Measurements from ENCODE around the gene GPR141.
"Not testable (repeated sequence)": the region's sequence is repeated elsewhere in the genome, so short reads cannot be mapped to it uniquely, and the experiment has no call there.

GPR141 gene

DNA sequence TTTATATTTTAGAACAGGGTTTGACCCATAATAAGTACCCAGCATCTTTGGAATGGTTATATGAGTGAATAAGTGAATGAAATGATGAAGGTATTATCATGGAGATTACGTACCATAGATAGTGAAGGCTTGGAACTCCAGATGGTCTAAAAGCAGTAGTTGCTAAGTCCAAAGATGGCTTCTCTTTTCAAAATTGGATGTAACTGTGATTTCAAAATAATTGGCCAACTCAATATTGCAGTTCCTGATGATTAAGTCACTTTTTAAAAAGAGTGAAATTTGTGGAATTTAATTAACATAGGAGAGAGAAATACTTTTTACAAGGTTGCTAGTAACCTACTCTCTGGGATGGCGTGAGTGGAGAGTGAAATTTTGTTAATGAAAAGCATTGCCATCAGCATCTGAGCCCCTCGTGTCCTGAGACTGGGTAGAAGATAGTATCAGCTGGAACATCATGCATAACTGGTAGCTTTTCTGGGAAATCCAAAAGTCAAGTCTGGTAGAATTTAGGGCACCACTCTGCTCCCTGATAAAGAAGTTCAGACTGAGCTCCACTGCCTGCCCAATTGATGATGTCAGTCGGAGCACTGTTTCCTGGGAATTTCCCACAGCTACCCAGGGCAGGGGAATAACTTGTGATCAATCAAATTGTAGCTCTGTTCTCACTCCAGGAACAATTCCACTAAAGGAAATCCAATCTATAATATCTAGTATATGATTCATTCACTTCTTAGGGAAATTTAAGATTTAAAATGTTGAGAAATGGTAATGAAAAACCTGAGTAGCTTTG, 3.2 kb downstream of the GPR141 start:
- DNase-seq (ENCODE audit: low read depth in 2 of 3, low spot score in 1 of 3), result no peak

DNA sequence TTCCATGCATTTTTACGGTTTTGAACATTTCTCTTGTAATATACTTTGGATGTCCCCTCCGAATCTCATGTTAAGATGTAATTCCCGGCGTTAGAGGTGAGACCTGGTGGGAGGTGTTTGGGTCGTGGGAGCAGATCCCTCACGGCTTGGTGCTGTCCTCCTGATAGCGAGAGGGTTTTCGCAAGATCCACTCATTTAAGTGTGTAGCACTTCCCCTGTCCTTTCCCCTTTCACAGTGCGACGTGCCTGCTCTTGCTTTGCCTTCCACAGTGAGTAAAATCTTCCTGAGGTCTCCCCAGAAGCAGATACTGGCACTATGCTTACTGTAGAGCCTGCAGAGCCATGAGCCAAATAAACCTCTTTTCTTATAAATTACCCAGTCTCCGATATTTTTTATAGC, 6.6 kb downstream of the GPR141 start:
- no peak for DNase-seq (ENCODE audit: low read depth in 2 of 3, low spot score in 1 of 3)

DNA sequence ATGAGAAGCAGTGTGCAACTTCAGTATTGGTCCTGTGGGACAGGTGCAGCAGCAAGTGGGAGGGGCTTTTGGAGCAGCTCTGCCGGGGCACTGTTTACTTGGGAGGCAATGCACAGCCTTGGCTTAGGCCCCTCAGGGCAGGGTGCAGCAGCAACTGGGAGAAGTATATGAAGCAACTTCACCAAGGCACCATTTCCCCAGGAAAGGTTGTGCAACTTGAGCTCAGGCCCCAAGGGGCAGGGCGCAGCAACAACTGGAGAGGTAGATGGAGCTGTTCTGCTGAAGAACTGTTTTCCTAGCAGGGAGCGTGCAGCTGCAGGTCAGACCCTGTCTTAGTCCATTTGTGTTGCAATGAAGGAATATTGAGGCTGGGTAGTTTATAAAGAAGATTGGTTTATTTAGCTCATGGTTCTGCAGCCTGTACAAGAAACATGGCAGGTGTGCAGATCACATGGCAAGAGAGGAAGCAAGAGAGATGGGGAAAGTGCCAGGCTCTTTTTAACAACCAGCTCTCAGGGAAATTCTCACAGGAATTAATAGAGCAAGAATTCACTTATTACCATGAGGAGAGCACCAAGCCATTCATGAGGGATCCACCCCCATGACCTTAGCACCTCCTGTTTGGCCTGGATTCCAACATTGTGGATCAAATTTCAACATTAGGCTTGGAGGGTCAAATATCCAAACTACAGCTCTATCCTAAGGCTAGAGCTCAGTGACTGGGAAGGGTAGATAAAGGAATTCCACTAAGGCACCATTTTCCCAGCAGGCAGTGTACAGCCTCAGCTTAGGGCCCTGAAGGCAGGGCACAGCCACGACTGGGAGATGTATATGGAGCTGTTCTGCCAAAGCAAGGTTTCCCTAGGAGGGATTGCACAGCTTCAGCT, 10.9 kb downstream of the GPR141 start:
- DNase-seq (ENCODE audit: low read depth in 2 of 3, low spot score in 1 of 3), result no peak

DNA sequence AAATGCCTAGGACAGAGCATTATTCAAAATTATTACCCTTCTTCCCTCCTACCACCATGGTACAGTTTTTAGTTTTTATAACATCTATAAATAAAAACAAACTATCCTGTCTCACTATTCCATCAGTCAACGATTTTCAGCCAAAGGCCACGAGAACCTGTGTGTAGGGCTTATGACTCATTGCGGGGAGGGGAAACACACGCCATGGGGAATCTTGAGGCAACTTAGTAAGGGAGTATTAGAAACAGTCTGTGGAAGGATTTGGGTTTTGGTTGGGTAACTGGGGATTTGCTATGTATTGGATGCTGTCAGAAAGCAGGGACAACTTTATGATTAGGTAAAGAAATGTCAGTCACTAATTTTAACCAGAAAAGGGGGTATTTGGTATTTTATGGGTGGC, 14.7 kb downstream of the GPR141 start:
- no peak for DNase-seq (ENCODE audit: low read depth in 2 of 3, low spot score in 1 of 3)

DNA sequence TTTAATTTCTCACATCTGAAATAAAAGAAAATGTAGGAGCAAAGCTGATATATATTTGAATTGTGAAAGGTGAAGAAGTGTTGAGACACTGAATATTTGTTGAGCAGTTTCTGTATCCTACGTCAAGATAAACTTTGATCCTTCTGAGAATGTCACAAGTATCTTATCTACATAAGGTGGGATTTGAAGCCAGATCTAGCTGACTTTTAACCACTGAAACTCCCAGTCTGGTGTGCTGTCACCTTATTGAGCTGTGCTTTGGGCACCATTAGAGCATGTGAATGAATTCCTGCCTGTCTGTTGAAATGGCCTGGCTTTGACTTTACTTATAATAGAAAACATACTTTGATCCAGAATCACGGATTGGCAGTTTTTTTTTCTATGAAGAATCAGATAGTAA, 15.2 kb downstream of the GPR141 start:
- DNase-seq (ENCODE audit: low read depth in 2 of 3, low spot score in 1 of 3), result no peak

DNA sequence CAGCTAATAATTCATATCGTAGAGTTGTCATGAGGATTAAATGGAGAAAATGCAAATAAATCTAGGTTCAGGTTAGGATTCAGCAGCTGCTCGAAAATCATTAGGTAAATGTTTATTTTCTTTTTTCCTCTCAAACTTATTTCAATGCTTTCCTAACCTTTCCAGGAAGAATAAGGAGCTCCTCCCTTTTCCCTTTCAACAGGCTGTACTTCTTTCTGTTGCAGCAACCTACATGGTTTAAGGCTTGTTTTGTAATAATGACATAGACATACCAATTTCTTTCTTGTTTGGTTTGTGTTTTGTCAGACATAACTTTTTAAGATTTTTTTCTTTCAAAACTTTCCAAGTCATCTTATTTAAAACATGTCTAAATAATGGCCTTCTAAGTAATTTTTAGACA, 18.2 kb downstream of the GPR141 start:
- DNase-seq (ENCODE audit: low read depth in 2 of 3, low spot score in 1 of 3), result no peak

DNA sequence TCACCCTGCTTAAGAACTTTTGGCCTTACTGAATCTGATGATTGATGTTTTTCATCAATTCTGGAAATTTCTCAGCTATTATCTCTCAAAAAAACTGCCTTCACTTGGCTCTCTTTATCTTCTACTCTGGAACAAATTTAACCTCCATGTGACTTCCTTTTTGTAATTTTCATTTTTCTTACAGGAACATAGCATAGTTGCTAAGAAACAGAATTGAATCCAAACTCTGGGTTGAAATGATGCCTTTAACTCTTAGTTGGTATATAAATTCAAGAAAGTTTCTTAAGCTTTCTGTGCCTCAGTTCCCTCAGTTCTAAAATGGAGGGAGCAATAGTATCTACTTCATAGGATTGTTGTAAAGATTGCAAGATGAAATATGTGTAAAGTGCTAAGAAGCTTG, 19.8 kb downstream of the GPR141 start:
- DNase-seq (ENCODE audit: low read depth in 2 of 3, low spot score in 1 of 3), result no peak

DNA sequence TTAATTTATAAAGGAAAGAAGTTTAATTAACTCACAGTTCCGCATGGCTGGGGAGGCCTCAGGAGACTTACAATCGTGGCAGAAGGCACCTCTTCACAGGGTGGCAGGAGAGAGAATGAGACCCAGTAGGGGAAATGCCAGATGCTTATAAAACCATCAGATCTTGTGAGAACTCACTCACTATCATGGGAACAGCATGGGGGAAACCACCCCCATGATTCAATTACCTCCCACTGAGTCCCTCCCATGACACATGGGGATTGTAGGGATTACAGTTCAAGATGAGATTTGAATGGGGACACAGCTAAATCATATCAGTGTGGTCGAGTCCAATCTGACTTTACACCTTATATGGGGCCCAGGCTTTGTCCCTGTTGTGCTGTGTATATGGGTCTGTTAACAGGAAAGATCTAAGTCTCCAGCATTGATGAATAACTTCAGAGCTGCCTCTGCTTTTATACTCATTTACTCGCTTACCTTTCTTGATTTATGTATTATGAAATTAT, 20.8 kb downstream of the GPR141 start:
- not testable (repeated sequence) for DNase-seq (ENCODE audit: low read depth in 2 of 3, low spot score in 1 of 3)

DNA sequence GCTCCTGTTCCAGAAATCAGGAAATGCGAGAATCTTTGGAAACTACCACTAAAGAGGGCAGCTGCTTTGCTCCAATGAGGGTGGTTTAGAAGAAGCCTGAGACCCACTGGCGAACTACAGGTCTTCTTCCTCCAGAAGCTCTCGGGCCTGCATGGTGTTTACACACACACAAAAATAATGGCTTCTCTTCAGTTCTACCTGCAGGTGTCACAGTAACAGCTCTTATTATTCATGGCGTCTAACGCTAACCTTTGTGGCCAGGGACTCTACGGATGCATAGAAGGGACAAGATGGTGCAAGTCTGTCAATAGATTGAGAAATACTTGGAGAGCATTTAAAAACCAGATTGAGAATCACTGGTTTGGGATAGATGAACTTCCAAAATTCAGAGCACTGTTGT, 22.4 kb downstream of the GPR141 start:
- no peak for DNase-seq (ENCODE audit: low read depth in 2 of 3, low spot score in 1 of 3)

DNA sequence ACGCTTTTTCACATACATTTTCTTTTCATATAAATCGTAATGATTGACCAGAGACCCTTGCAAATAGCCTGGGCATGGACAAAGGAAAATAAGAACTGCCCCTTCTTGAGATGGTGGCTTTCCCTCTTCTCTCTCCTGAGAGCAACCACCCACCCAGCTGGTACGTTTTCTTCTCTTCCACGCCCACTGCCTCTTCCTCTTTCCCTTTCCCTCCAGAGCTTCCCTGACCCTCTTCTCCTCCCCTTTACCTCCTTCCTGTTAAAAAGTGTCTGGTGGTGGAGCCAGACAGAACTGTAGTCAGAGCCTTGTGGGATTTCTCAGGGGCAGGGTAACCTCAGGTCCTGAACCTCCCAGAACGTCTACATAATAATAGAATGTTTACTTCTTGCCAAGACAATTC, 23.2 kb downstream of the GPR141 start:
- DNase-seq (ENCODE audit: low read depth in 2 of 3, low spot score in 1 of 3), result no peak

DNA sequence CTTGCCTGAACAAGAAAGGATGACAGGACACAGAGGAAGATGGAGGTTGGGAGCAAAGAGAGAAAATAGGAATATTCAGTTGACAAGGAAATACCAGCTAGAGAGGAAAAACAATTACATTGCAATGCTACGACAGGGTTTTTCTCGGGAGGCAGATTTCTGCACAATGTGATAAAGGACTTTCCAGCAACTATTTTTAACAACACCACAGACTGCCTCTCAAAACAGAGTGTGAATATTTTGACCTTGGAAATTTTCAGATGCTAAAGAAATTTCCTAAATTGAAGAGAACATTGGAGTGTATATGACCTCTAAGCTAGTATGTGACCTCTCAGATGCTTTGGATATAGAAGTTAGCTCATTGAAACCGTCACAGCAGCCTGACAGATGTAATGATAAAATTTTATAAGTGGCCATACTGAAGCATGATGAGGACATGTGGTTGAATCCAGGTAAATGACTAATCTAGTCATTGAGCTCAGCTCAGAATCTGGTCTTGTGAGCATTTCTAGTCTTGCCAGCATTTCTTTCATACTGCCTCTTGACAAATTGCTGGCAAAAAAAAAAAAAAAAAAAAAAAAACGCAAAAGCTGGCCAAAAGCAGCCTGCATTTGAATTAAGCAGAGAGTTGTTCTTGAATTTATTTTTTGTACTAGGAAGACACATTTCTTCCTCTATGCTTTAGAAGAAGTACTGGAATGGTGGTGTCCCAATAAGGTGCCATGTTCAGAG, 24.4 kb downstream of the GPR141 start:
- no peak for DNase-seq (ENCODE audit: low read depth in 2 of 3, low spot score in 1 of 3)

DNA sequence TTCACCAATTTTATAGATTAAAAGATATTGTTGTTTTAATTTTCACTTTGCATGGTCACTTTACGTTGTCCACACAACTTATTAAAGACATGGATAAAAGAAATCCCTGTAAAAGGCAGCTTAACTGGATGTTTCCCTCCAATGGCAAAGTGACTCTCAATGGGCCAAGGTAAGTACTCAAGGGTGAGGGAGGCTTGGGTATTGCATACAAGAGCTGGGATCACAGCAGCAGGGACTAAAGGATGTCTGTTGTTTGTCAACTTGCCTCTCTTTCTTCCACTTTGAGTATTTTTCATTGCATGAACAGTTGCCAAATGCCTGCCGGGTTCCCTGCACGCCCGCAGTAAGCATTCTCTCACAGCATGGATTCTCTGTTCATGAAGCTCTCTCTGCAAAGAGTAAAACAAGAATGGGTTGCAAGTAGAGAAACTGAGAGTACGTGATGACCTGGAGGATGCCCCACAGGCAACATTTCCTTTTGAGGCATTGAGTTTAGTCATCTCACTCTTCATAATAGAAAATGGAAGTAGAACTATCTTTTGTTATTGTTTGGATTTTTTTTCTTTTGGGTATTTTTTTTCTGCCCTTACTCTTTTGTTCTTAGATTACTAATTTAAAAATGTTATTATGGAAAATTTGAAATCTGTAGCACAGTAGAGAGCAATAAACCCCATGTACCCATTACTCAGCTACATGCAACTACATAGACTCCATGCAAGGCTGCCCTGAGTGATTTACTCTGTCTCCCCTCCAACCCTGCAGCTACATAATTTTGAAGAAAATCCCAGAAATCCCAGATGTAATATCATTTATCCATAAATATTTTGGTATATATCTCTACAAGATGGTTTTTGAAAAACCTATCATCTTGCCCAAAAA, 26.3 kb downstream of the GPR141 start:
- no peak for DNase-seq (ENCODE audit: low read depth in 2 of 3, low spot score in 1 of 3)

DNA sequence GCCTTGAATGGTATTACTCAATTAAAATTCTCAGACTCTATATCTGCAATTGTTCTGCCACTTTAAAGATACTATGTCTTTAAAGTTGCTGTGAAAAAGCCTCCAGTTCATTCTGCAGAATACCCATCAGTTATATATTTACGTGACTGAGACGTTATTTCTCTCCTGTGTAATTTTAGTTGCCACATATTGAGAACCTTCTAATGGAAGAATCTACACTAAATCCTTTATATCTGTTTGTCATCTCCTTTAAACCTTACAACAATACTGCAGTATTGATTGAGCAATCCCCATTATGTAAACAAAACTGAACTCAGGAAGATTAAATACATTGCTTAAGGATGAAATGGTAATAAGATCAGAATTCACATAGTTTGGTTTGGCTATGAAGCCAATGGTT, 30.0 kb downstream of the GPR141 start:
- no peak for DNase-seq (ENCODE audit: low read depth in 2 of 3, low spot score in 1 of 3)

DNA sequence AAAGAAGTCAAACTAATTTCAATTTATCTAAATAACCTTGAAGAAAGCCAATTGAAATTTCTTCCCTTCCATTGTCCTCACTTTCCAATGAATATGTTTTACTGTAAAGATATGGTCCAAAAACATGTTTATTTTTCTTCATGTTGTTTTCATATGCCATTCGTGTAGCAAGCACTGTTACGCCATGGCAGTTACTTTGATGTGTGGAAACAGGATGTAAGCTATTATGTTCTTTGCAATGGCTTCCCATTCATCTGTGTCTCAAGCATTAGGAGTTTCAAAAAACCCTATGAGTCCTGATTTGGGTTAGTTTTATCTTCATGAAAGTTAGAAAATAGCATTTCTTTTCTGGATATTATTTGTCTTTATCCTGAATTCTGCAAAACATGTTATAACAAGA, 31.0 kb downstream of the GPR141 start:
- DNase-seq (ENCODE audit: low read depth in 2 of 3, low spot score in 1 of 3), result no peak

DNA sequence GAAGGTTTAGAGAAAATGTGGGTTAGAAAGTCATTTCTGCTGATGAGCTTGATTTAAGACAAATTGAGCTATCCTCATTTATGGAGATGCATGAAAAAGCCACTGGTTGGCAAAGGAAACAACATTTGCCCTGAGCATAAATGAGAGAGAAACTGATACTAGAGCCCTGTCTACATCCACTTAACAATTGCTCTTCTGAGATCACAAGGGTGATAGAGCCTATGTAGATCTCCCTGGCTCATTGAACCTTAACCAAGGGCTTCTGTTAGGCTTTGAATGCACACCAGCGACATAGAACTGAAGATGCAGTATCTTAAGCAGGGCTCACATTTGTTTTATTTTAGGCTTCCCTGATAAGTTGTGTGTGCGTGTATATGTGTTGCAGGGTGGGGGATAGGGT, 35.0 kb downstream of the GPR141 start:
- no peak for DNase-seq (ENCODE audit: low read depth in 2 of 3, low spot score in 1 of 3)

DNA sequence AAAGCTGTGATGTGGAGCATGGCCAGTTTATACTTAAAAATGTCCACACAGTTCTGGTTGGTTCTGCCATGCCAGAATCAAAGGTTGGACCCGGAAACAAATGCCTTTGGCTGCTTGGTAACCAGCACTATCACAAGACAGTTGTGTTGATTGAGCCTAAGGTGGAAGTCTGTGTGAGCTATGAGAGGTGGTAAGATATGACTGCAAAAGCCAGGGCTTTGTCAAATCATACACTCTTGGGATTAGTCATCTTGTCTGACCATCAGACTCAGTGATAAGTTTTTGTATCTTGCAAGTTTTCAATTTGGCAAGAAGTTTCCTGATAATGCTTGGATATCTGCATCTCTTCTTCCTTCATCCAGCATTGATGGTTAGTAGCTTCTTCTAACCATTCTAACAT, 35.5 kb downstream of the GPR141 start:
- DNase-seq (ENCODE audit: low read depth in 2 of 3, low spot score in 1 of 3), result no peak

DNA sequence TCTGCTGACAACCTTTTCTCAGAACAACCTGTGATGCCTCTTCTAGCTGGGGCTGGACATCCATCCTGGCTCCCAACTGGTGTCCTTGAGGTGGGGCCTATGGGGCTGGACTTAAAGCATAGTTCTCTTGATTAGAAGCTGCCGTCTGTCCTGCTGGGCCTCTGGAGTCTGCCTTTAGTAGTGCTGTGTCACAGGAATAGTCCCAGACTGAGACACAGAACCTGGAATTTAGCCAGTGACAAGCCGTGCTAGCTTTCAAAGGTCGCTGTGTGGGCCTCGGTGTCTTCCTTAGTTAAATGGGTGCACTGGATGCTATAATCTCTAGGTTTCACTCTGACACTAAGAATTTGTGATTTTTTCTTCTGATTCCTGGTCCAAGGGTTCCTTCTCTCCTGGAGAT, 41.2 kb downstream of the GPR141 start:
- no peak for DNase-seq (ENCODE audit: low read depth in 2 of 3, low spot score in 1 of 3)

DNA sequence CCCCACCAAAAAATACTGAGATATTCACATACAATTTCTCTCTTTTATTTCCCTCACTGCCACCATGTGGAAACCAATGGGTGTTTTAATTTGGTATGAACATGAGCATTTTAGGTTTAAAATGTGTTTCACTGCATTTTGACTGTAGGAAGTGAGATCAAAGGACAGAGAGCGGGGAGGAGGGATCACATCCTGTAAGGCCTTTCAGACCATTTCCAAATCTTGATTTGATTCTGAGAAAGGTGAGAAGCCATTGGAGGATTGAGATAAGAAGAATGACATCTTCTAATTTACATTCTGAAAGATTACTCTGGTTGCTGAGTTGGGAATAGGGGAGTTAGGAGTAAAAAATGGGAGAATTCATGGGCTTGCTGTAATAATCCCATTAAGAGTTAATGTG, 42.5 kb downstream of the GPR141 start:
- no peak for DNase-seq (ENCODE audit: low read depth in 2 of 3, low spot score in 1 of 3)

DNA sequence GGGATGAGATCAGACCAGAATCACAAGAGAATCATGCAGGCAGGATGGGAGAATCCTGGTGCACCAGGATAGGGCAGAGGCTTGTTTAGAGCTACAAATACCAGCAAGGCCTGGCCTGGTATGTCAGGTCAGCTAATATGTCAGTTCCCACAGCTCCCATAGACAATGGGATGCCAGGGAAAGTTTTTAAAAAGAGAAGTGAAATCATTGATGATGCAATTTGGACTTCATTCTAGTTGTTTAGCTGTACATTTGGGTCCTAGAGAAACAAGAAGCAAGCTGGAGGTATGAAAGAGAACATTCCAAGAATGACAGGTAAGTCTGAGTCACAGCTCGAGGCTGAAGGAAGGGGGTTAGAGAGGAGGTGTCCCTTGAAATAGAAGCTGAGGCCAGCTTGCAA, 45.2 kb downstream of the GPR141 start:
- no peak for DNase-seq (ENCODE audit: low read depth in 2 of 3, low spot score in 1 of 3)

DNA sequence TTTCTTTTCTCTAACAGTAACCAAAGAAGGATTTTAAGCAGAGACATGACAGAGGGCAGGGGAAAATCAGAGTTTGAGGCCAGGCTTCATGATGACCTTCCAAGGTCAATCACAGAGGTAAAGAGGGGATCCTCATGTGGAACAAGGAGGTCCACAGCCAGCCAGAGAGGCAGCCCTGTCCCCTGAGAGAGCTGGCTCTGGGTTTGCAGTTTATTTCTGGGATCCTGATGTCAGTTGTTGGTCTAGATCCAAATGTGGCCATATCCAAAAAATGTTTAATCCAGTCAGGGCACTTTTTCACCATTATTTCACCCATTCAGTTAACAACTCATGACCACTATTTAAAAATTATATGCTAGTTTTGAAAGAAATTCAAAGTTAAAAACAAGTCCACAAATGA, 45.6 kb downstream of the GPR141 start:
- DNase-seq (ENCODE audit: low read depth in 2 of 3, low spot score in 1 of 3), result no peak

DNA sequence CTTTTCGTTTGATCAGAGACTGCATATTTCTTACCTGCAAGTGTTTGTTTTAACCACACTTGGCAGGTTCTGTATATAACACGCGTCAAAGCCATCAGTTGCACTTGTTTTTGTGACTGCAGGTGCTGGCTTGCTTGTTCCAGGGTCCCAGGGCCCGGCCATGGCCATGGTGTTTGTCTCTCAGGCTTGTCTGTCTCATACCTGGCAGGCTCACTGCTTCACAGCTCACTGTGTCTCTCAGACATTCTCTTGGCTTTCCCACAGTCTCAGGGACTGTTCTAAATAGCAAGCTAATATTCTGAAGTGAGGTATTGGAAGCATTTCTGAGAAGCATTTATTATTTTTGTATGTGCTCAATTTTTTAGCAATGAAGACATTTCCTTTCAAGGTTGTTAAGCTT, 46.9 kb downstream of the GPR141 start:
- no peak for DNase-seq (ENCODE audit: low read depth in 2 of 3, low spot score in 1 of 3)
